ENCODE data around the gene C19orf81.
A peak's percentile ranks its signal among the peaks of the same experiment; 100 is the strongest.

The C19orf81 gene

GRCh38 chr19:50629801-50630200 lies 19.4 kb upstream of the C19orf81 start:
- no peak for DNase-seq

GRCh38 chr19:50632151-50632835 lies 17.0 kb upstream of the C19orf81 start:
- DNase-seq, result no peak

- DNase-seq, result no peak
Observed at GRCh38 chr19:50633359-50633758, 15.9 kb upstream of the C19orf81 start.

- DNase-seq, result no peak
Observed at GRCh38 chr19:50633973-50634372, 15.3 kb upstream of the C19orf81 start.

- DNase-seq, result no peak
Observed at GRCh38 chr19:50636317-50637085, 12.7 kb upstream of the C19orf81 start.

GRCh38 chr19:50638600-50638999 lies 10.6 kb upstream of the C19orf81 start:
- DNase-seq, result no peak

- DNase-seq, result peak; percentile 9 to 11
Observed at GRCh38 chr19:50639121-50640112, 9.8 kb upstream of the C19orf81 start, which contains the start of gene SYT3. SYT3 (minus strand) TSS chr19:50639881; CDS start chr19:50637411, 2,470 bp downstream.

GRCh38 chr19:50640368-50640767 lies 8.9 kb upstream of the C19orf81 start:
- DNase-seq, result no peak

- DNase-seq, result no peak
Observed at GRCh38 chr19:50644315-50644915, 4.8 kb upstream of the C19orf81 start.

GRCh38 chr19:50645107-50645506 lies 4.1 kb upstream of the C19orf81 start:
- no peak for DNase-seq

GRCh38 chr19:50646074-50646807 lies 3.0 kb upstream of the C19orf81 start:
- DNase-seq, result no peak

- no peak for DNase-seq
Observed at GRCh38 chr19:50647879-50648615, 1.2 kb upstream of the C19orf81 start.

GRCh38 chr19:50648659-50649058 lies 586 bp upstream of the C19orf81 start:
- no peak for DNase-seq

GRCh38 chr19:50651174-50651573 lies 1.9 kb downstream of the C19orf81 start:
- no peak for DNase-seq

- DNase-seq, result no peak
Observed at GRCh38 chr19:50652722-50653121, 3.5 kb downstream of the C19orf81 start.

- no peak for DNase-seq
Observed at GRCh38 chr19:50654882-50655281, 5.6 kb downstream of the C19orf81 start.

GRCh38 chr19:50657222-50657669 lies 8.0 kb downstream of the C19orf81 start:
- DNase-seq, result no peak

GRCh38 chr19:50657712-50658440 lies 8.6 kb downstream of the C19orf81 start:
- peak; percentile 70 to 71 for DNase-seq

- DNase-seq, result peak; percentile 21 to 27
Observed at GRCh38 chr19:50658441-50659317, 9.4 kb downstream of the C19orf81 start.
